ENCODE data around the gene PCOLCE2.
"Not testable (repeated sequence)": the region's sequence is repeated elsewhere in the genome, so short reads cannot be mapped to it uniquely, and the experiment has no call there.

PCOLCE2 gene

GRCh38 chr3:142886021-142886420, 2.9 kb downstream of the PCOLCE2 start:
- H3K4me1 ChIP-seq (ENCODE audit: control insufficient read depth in 1 of 2, insufficient read depth in 1 of 2, low read depth in 1 of 2, low read length in 1 of 2): peaks cover 14 to 20% of the 10 kb centered on the region in 2 experiments
- H3K36me3 ChIP-seq: no peaks in the 10 kb centered on the region
- no peaks in the 10 kb centered on the region for H3K9me3 ChIP-seq
- H3K27ac ChIP-seq: no peak overlapping the region
- H3K27me3 ChIP-seq: peaks cover 35% of the 10 kb centered on the region
- H3K4me3 ChIP-seq (ENCODE audit: low read depth in 1 of 2, low read length in 1 of 2): no peak overlapping the region
- TF ChIP-seq, protein P1, sequence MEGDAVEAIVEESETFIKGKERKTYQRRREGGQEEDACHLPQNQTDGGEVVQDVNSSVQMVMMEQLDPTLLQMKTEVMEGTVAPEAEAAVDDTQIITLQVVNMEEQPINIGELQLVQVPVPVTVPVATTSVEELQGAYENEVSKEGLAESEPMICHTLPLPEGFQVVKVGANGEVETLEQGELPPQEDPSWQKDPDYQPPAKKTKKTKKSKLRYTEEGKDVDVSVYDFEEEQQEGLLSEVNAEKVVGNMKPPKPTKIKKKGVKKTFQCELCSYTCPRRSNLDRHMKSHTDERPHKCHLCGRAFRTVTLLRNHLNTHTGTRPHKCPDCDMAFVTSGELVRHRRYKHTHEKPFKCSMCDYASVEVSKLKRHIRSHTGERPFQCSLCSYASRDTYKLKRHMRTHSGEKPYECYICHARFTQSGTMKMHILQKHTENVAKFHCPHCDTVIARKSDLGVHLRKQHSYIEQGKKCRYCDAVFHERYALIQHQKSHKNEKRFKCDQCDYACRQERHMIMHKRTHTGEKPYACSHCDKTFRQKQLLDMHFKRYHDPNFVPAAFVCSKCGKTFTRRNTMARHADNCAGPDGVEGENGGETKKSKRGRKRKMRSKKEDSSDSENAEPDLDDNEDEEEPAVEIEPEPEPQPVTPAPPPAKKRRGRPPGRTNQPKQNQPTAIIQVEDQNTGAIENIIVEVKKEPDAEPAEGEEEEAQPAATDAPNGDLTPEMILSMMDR (IDR thresholded peaks at IDR 0.05): no peak

- no peak overlapping the region for H3K4me3 ChIP-seq (ENCODE audit: low read depth in 1 of 2, low read length in 1 of 2)
- no peaks in the 10 kb centered on the region for H3K9me3 ChIP-seq
- TF ChIP-seq, protein P1 (IDR thresholded peaks at IDR 0.05): no peak
- H3K36me3 ChIP-seq: no peaks in the 10 kb centered on the region
- H3K27me3 ChIP-seq: peaks cover 21% of the 10 kb centered on the region
- no peak overlapping the region for H3K27ac ChIP-seq
- H3K4me1 ChIP-seq (ENCODE audit: control insufficient read depth in 1 of 2, insufficient read depth in 1 of 2, low read depth in 1 of 2, low read length in 1 of 2): peaks cover 14 to 20% of the 10 kb centered on the region in 2 experiments
Observed at GRCh38 chr3:142884531-142884930, 4.4 kb downstream of the PCOLCE2 start.

DNA sequence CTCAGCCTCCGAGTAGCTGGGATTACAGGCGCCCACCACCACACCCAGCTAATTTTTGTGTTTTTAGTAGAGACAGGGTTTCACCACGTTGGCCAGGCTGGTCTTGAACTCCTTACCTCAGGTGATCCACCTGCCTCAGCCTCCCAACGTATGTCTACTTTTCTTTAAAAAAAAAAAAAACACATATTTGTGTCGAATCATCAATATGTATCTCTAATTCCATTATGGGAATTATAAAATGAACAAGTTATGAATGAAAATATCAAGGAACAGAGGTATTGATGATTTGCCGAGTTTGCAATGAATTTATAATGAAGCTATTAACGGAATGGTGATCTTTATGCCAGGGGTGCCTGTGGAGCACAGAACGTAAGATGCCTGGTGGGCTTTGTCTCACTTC, 5.3 kb downstream of the PCOLCE2 start:
- peaks cover 11% of the 10 kb centered on the region for H3K27me3 ChIP-seq
- not testable (repeated sequence) for H3K4me3 ChIP-seq (ENCODE audit: low read depth in 1 of 2, low read length in 1 of 2); H3K36me3 ChIP-seq; H3K9me3 ChIP-seq; H3K27ac ChIP-seq; H3K4me1 ChIP-seq (ENCODE audit: control insufficient read depth in 1 of 2, insufficient read depth in 1 of 2, low read depth in 1 of 2, low read length in 1 of 2)

DNA sequence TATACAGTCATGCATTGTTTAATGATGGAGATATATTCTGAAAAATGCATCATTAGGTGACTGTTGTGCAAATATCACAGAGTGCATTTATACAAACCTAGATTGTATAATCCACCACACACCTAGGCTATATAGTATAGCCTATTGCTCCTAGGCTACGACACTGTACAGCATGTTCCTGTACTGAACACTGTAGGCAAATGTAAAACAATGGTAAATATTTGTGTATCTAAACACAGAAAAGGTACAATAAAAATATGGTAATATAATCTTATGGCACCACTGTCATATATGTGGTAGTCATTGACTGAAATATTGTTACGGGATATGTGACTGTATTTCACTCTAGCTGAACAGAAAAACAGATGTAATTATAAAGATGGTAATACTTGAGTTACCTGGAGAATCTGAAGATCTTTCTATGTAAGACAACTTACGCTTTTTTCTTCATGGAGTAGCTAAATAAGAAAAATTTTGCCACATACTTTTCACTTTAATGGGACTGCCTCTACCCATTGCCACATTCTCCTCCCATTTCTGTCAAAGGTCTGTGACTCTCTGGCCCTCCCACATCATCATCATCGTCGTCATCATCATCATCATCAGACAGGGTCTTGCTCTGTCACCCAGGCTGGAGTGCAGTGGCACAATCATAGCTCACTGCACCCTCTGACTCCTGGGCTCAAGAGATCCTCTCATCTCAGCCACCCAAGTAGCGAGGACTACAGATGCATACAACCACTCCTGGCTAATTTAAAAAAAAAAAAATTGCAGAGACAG, 7.2 kb downstream of the PCOLCE2 start:
- H3K4me1 ChIP-seq (ENCODE audit: control insufficient read depth in 1 of 2, insufficient read depth in 1 of 2, low read depth in 1 of 2, low read length in 1 of 2): peaks cover 0 to 3% of the 10 kb centered on the region in 2 experiments

GRCh38 chr3:142878649-142879300, 10.1 kb downstream of the PCOLCE2 start:
- peaks cover 0 to 3% of the 10 kb centered on the region in 2 experiments for H3K4me1 ChIP-seq (ENCODE audit: control insufficient read depth in 1 of 2, insufficient read depth in 1 of 2, low read depth in 1 of 2, low read length in 1 of 2)
- no peaks in the 10 kb centered on the region for H3K9me3 ChIP-seq
- H3K27me3 ChIP-seq: no peaks in the 10 kb centered on the region
- no peak overlapping the region for H3K4me3 ChIP-seq (ENCODE audit: low read depth in 1 of 2, low read length in 1 of 2)
- no peaks in the 10 kb centered on the region for H3K36me3 ChIP-seq
- TF ChIP-seq, protein P1 (IDR thresholded peaks at IDR 0.05): no peak
- no peak overlapping the region for H3K27ac ChIP-seq

More for the DNA sequence above, 7.2 kb downstream of the PCOLCE2 start:
- TF ChIP-seq, protein P1 (IDR thresholded peaks at IDR 0.05): no peak
- no peak overlapping the region for H3K27ac ChIP-seq
- no peaks in the 10 kb centered on the region for H3K9me3 ChIP-seq
- no peak overlapping the region for H3K4me3 ChIP-seq (ENCODE audit: low read depth in 1 of 2, low read length in 1 of 2)
- H3K27me3 ChIP-seq: no peaks in the 10 kb centered on the region
- no peaks in the 10 kb centered on the region for H3K36me3 ChIP-seq

- Histone ChIP-seq H3K4me3 (ENCODE audit: low read depth in 1 of 2, low read length in 1 of 2) (no peak overlapping the region), H3K27ac (no peak overlapping the region), H3K27me3 (no peaks in the 10 kb centered on the region), H3K4me1 (ENCODE audit: control insufficient read depth in 1 of 2, insufficient read depth in 1 of 2, low read depth in 1 of 2, low read length in 1 of 2) (peaks cover 0 to 3% of the 10 kb centered on the region in 2 experiments), H3K36me3 (no peaks in the 10 kb centered on the region), H3K9me3 (no peaks in the 10 kb centered on the region)
- TF ChIP-seq, protein P1 (IDR thresholded peaks at IDR 0.05): no peak
Observed at GRCh38 chr3:142876417-142876816, 12.5 kb downstream of the PCOLCE2 start.

All from neutrophil (primary cell).